ENCODE results near the gene CCDC92. TPM values are rescaled to one million over a fixed set of nuclear protein-coding genes. Genes with fewer than 3 reads are reported as not detected.

CCDC92 gene
- total RNA-seq, 2 donors from 2014 or later: 34.4 to 39.2 TPM

DNA sequence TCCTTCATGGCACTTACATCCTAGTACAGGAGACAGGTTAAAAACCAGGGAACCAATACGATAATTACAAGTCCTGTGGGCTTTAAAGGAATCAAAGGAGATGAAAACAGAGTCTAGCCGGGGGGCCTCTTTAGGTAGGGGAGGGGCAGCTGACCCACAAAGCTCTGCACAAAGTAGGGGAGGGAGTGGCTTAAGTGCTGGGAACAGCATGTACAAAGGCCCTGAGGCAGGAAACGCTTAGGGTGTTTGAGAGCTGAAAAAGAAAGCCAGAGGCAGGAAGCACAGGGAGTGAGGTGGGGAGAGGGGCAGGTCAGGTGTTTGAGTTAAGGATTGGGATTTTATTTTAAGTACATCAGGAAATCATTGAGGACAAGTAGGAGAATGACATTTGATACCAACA, 38.1 kb upstream of the CCDC92 start:
- peaks cover 0 to 31% of the 10 kb centered on the region in 2 donors for H3K4me1 ChIP-seq
- no peak overlapping the region for H3K27ac ChIP-seq
- TF ChIP-seq, protein P1, sequence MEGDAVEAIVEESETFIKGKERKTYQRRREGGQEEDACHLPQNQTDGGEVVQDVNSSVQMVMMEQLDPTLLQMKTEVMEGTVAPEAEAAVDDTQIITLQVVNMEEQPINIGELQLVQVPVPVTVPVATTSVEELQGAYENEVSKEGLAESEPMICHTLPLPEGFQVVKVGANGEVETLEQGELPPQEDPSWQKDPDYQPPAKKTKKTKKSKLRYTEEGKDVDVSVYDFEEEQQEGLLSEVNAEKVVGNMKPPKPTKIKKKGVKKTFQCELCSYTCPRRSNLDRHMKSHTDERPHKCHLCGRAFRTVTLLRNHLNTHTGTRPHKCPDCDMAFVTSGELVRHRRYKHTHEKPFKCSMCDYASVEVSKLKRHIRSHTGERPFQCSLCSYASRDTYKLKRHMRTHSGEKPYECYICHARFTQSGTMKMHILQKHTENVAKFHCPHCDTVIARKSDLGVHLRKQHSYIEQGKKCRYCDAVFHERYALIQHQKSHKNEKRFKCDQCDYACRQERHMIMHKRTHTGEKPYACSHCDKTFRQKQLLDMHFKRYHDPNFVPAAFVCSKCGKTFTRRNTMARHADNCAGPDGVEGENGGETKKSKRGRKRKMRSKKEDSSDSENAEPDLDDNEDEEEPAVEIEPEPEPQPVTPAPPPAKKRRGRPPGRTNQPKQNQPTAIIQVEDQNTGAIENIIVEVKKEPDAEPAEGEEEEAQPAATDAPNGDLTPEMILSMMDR (IDR thresholded peaks at IDR 0.05): no peak
- H3K9me3 ChIP-seq: no peaks in the 10 kb centered on the region
- no peaks in the 10 kb centered on the region for H3K27me3 ChIP-seq
- no peak for DNase-seq (ENCODE audit: low spot score)
- H3K36me3 ChIP-seq: peaks cover 27% of the 10 kb centered on the region
- H3K4me3 ChIP-seq: no peak overlapping the region

DNA sequence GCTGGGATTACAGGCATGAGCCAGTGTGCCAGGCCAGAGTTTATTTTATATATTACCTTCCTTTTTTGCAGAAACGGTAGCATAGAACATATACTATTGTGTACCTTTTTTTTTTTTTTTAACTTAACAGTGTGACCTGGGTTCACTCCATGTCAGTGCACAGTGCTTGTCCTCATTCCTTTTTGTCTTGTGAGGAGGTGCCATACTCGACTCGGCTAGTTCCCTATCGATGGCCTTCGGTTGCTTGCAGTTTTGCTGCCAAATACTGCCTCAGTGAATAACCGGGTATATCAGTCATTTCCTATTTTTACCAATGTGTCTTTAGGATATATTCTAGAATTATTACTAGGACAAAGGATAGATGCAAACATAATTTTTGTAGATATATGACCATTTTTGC, 37.1 kb upstream of the CCDC92 start:
- H3K4me1 ChIP-seq: peaks cover 0 to 28% of the 10 kb centered on the region in 2 donors
- no peak overlapping the region for H3K4me3 ChIP-seq
- no peaks in the 10 kb centered on the region for H3K27me3 ChIP-seq
- DNase-seq (ENCODE audit: low spot score): no peak
- no peaks in the 10 kb centered on the region for H3K9me3 ChIP-seq
- peaks cover 28% of the 10 kb centered on the region for H3K36me3 ChIP-seq
- no peak overlapping the region for H3K27ac ChIP-seq
- TF ChIP-seq, protein P1 (IDR thresholded peaks at IDR 0.05): no peak

DNA sequence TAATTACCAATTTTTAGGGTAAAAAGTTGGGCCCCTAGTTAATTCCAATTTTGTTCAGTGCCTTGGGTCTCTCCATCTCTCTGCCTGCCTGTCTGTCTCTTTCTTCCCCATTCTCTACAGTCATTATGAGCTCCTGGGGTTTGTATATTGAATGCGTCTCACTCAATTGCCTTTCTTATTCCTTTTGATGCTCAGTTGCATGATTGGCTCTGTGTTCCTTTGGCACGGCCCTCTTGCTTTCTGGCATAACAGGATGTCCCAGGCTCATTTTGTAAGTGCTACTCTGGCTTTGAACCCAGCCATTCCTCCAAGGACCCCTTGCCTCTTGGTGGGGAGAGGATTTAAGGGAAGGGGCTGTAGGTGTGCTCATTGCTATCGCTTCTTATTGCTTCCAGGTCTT, 36.0 kb upstream of the CCDC92 start:
- peaks cover 0 to 28% of the 10 kb centered on the region in 2 donors for H3K4me1 ChIP-seq
- H3K27ac ChIP-seq: no peak overlapping the region
- no peak overlapping the region for H3K4me3 ChIP-seq
- H3K36me3 ChIP-seq: peaks cover 36% of the 10 kb centered on the region
- H3K27me3 ChIP-seq: no peaks in the 10 kb centered on the region
- DNase-seq (ENCODE audit: low spot score): no peak
- H3K9me3 ChIP-seq: no peaks in the 10 kb centered on the region
- TF ChIP-seq, protein P1 (IDR thresholded peaks at IDR 0.05): no peak

DNA sequence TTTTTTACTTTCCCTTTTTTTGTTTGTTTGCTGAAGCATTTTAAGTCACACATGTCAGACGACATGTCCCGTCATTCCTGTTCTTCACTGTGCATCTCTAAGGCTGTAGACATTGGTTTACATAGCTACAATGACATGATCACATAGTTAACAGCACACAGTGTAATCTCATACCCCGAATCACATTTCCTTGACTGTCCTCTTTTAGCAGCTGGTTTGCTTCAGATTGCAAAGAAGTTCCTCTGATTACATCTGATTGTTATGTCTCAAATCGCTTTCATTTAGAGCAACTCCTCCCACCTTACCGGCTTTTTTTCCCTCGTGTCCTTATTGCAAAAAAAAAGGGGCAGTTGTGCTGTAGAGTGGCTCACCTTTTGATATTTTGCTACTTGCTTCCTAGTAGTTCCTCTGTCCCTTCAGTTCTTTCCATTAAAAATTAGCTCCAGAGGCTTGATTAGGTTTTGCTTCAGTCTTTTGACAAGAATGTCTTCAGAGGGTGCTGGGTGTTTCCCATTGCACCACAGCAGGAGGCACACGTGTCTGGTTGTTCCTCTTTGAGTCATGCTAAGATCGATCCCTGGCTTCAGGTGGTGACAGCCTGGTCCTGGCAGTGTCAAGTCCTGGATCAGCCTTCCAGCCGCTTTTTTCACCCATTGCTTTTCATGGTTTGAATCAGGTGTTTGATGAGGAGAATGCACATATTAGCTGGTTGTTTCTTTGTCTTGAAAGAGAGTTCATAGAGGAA, 35.4 kb upstream of the CCDC92 start:
- H3K4me1 ChIP-seq: peaks cover 0 to 28% of the 10 kb centered on the region in 2 donors
- H3K27me3 ChIP-seq: no peaks in the 10 kb centered on the region
- no peaks in the 10 kb centered on the region for H3K9me3 ChIP-seq
- no peak for DNase-seq (ENCODE audit: low spot score)
- no peak overlapping the region for H3K4me3 ChIP-seq
- peaks cover 38% of the 10 kb centered on the region for H3K36me3 ChIP-seq
- TF ChIP-seq, protein P1 (IDR thresholded peaks at IDR 0.05): no peak
- H3K27ac ChIP-seq: no peak overlapping the region

DNA sequence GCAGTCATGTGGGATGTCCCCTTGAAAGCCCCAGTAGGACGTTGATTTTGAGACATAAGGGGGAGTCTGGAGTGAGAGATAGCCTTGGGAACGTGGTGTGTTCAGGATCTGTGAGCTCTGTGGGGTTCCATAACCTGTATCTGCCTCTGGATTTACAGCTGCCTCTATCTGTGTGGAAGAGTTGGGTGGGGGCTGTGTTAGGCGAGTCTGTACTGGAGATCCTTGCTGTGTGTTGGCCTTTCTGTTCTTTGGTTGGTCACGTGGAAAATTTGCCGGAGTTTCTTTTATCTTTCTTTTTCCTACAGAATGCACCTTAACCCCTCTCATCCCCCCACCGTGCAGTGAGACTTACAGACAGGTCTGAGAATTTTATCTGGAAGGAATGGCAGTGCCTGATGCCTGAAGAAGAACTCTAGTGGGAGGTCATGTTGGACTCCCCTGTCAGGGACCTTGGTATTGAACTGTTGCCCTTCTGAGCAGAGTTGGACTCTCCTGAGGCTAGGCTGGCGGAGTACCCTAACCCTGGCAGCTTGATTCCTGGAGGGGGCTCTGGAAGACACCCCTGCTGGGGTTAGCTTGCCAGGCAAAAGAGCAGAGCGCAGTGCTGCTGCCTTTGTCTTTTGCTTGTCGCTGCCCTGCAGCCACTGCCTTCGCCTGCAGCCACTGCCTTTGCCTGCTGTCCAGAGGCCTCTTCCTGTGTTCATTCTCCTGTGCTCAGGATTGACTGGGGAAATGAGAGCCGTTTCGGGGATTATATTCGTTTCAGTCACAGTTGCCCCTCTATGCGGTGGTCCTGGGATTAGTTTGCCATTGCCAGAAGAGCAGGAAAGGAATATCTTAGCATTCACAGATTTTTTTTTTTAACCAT, 34.4 kb upstream of the CCDC92 start:
- Histone ChIP-seq H3K27ac (no peak overlapping the region), H3K4me1 (peaks cover 0 to 36% of the 10 kb centered on the region in 2 donors), H3K4me3 (no peak overlapping the region), H3K36me3 (peaks cover 29% of the 10 kb centered on the region), H3K27me3 (no peaks in the 10 kb centered on the region), H3K9me3 (no peaks in the 10 kb centered on the region)
- DNase-seq (ENCODE audit: low spot score): no peak
- TF ChIP-seq, protein P1 (IDR thresholded peaks at IDR 0.05): no peak

All from right atrium auricular region (tissue), 2 donors.